Measurements from ENCODE around the gene CFAP410.

DNA sequence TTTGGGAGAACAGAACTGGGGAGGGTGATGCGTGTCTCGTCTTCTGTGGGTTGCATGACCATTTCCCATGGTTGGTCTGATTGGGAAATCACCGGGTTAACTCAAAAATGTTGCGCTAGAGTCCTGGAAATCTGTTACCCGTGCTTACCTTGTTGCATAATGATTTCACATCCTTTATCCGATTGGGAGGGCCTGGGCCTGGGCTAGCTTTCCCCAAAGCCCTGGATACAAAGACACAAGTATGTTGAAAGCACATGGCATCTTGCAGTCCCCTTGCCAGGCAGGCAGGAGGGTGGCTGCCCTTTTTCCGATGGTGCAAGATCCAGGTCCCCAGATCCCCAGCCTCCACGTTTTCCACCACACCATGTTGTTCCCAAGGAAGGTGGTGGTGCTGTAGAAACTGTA, 14.8 kb upstream of the CFAP410 start:
- TF ChIP-seq CTCF (IDR thresholded peaks at IDR 0.05) (no peak), POLR2A (IDR thresholded peaks at IDR 0.05) (no peak), EP300 (IDR thresholded peaks at IDR 0.05) (no peak)
